ENCODE results near the gene MSANTD2.

The MSANTD2 gene

GRCh38 chr11:124732230-124732629, 68.0 kb downstream of the MSANTD2 start:
- no peak for DNase-seq (ENCODE audit: low read depth in 2 of 2)

DNA sequence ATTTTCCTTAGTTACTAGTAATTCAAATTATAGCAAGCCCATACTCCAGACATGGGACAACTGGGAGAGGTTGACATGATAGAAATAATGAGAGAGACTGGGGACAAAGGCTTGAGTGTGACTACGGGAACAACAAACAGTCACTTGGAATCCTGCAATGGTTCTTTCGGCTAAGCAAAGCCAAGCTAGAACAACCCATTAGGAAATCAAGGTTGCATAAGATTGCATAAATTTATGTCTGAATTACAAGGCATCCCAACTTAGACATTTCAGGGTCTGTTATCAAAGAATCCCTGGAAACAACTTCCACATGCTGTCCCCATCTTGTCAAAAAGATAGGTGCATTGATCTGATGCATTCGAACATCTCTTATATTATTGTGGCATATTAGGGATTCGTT, 70.6 kb downstream of the MSANTD2 start:
- no peak for DNase-seq (ENCODE audit: low read depth in 2 of 2)

GRCh38 chr11:124728134-124728533, 72.1 kb downstream of the MSANTD2 start:
- no peak for DNase-seq (ENCODE audit: low read depth in 2 of 2)

GRCh38 chr11:124727474-124727873, 72.7 kb downstream of the MSANTD2 start:
- no peak for DNase-seq (ENCODE audit: low read depth in 2 of 2)

DNA sequence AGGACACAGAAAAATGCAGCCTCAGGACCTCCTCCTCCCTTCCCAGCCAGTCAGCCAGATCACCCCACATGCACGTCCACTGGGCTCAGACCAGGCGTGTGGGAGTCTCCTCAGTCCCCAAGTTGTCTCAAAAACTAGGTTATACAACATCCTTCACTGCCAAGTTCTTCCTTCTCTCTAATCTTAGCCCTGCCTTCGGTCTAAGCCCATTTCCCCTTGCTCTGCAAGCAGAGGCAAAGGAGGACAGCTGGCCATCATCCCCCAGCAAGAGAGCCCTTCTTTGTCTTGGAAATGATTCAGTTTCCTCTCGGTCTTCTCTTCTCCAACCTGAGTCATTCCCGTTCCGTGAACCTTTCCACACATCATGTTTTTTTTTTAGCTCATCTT, 74.5 kb downstream of the MSANTD2 start:
- DNase-seq (ENCODE audit: low read depth in 2 of 2): no peak

DNA sequence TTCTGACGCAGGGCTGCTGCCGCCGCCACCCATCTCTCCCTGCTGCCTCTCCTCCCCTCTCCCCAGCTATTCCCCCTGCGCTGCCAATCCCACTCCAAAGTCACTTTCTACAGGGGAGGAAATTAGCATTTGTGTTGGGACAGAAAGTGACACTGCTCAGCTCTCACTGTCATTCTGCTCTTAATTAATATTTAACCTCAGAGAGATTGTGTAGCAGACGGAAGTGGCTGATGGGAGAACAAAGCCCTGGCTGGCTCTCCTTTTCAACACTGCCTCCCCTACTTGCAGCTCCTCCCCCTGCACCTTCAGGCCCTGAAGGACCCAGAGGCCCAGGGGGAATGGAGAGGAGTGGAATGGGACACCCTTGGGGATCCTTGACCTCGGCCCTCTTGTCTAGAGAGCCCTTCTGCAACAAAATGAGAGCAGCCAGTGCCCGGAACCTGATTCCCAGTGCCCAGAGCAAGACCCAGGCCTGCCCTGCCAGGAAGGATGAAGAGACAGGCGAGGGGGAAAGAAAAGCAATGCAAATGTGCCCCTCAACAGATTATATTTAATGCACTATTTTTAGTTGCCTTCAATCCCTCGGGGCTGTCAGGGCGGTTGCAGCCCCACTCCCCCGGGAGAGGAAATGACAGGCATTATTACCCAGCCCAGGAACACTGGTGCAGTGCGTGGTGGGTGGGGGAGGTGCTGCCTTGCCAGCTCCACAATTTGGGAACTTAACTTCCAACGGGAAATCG, 75.1 kb downstream of the MSANTD2 start:
- no peak for DNase-seq (ENCODE audit: low read depth in 2 of 2)

GRCh38 chr11:124722176-124722575, 78.0 kb downstream of the MSANTD2 start:
- DNase-seq (ENCODE audit: low read depth in 2 of 2): no peak

DNA sequence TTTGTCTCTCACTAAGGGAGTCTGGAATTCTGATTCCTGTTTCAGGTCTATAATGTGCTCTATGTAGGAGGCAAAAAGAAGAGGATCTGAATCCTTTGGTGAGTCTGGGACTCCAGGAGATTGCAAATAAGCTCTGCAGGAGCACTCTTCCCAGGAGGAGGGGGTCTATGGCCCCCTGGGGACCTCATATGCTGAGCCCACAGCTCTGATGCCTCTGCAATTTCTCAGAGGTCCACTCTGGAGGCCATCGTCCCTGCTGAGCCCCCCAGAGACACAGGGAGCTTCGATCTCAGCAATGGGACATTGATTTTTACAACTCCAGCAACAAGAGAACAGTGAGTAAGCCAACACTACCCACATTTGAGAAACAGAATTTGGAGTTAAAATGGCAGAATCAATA, 80.7 kb downstream of the MSANTD2 start:
- no peak for DNase-seq (ENCODE audit: low read depth in 2 of 2)

- no peak for DNase-seq (ENCODE audit: low read depth in 2 of 2)
Measured at GRCh38 chr11:124718801-124719200, 81.4 kb downstream of the MSANTD2 start.

DNA sequence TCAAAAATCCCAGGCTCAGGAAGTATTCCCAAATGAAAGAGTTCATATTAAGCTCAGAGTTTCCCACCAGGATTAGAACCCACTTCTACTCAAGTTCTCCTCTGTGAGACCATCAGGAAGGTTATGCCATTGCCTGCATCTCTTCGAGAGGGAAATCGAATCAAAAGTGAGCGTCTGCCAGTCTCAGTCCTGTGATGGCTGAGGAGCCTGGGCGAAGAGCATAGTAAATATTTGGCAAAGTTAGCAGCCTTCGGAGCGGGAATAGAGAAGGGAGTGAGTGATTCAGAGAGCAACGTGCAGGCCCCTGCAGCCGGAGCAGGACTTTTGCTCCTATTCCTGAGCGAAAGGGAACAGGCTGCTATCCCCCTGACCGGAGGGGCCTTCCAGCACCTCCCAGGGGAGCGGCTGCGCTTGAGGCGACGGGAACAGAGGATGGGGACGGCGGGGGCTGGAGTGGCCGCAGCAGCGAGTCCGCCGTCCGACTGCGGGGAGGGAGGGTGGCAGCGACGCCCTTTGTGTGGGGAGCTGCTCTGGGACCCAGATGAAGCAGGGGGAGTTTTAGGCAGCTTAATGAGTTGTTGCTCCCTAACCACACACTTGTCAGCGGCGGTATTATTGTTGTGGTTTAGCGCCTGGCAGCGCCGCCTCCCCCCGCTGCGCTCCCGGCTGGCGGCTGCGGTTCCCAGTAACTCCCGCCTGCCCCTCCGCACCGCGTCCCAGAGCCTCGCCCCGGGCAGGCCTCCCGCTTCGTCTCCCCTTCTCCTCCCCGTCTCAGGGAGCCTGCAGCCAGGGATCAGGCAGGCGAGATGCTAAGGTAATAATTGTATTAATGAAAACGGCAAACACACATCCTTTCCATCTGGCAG, 82.2 kb downstream of the MSANTD2 start:
- DNase-seq (ENCODE audit: low read depth in 2 of 2): no peak

GRCh38 chr11:124717421-124717785, 82.8 kb downstream of the MSANTD2 start:
- DNase-seq (ENCODE audit: low read depth in 2 of 2): no peak

DNA sequence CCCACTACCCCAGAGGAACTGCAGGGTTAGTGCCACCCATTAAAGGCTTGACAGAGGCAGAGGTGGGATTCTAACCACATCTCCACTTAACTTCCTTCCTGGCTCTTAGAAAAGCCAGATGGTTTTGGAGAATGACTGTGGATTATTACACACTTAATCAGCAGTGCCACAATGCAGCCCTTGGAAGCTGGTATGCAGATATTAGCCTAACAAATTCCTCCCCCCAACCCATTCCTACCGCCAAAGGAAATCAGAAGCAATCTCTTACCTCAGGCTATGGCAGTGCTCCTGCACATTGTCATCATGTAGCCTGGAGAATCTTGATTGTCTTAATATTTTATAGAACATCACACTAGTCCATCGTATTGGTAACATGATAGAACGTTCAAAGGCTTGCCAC, 83.6 kb downstream of the MSANTD2 start:
- DNase-seq (ENCODE audit: low read depth in 2 of 2): no peak
